Measurements from ENCODE around the gene KCNIP4. TPM values are rescaled to one million over a fixed set of nuclear protein-coding genes. Genes with fewer than 3 reads are reported as not detected.

Gene KCNIP4
- total and polyA plus RNA-seq, 3 donors from 2014 or later = 0.68 TPM; not detected in 2

- no peaks in the 10 kb centered on the region for H3K36me3 ChIP-seq (ENCODE audit: low read depth, missing control alignments)
- H3K27ac ChIP-seq = no peak overlapping the region
- no peaks in the 10 kb centered on the region for H3K4me1 ChIP-seq
- H3K27me3 ChIP-seq = no peaks in the 10 kb centered on the region
- H3K4me3 ChIP-seq = no peak overlapping the region
- H3K9me3 ChIP-seq = no peaks in the 10 kb centered on the region
- intact Hi-C loops (cut with DNase I; ENCODE audit: low total_unique reads) = no loop called here
- no peak for DNase-seq
- WGBS, 2 donors = 25 to 31% methylated on average over 1 of the region's 1 CpG
- TF ChIP-seq CTCF (IDR thresholded peaks at IDR 0.05) = no peak
- TF ChIP-seq POLR2A (IDR thresholded peaks at IDR 0.05) = no peak
Measured at GRCh38 chr4:21347142-21347541, 601.4 kb downstream of the KCNIP4 start.

- TF ChIP-seq POLR2A (IDR thresholded peaks at IDR 0.05) = no peak
- TF ChIP-seq CTCF (IDR thresholded peaks at IDR 0.05) = no peak
Measured at GRCh38 chr4:21327976-21328700, 620.4 kb downstream of the KCNIP4 start.

GRCh38 chr4:21320034-21320433 is 628.5 kb downstream of the KCNIP4 start:
- H3K9me3 ChIP-seq = no peaks in the 10 kb centered on the region
- no peak for DNase-seq
- no peak overlapping the region for H3K4me3 ChIP-seq
- no peaks in the 10 kb centered on the region for H3K36me3 ChIP-seq (ENCODE audit: low read depth, missing control alignments)
- TF ChIP-seq POLR2A (IDR thresholded peaks at IDR 0.05) (no peak), CTCF (IDR thresholded peaks at IDR 0.05) (no peak)
- H3K27ac ChIP-seq = no peak overlapping the region
- H3K4me1 ChIP-seq = no peaks in the 10 kb centered on the region
- intact Hi-C loops (cut with DNase I; ENCODE audit: low total_unique reads) = no loop called here
- WGBS, 2 donors = 92 to 93% methylated on average over 1 of the region's 1 CpG
- H3K27me3 ChIP-seq = no peaks in the 10 kb centered on the region

More at GRCh38 chr4:21327976-21328700, 620.4 kb downstream of the KCNIP4 start:
- H3K27ac ChIP-seq = no peak overlapping the region
- no peak for DNase-seq
- no peak overlapping the region for H3K4me3 ChIP-seq
- no peaks in the 10 kb centered on the region for H3K9me3 ChIP-seq
- no peaks in the 10 kb centered on the region for H3K4me1 ChIP-seq
- H3K27me3 ChIP-seq = no peaks in the 10 kb centered on the region
- no peaks in the 10 kb centered on the region for H3K36me3 ChIP-seq (ENCODE audit: low read depth, missing control alignments)
- intact Hi-C loops (cut with DNase I; ENCODE audit: low total_unique reads) = no loop called here
- WGBS, 2 donors = 77 to 93% methylated on average over 3 of the region's 3 CpGs

- Histone ChIP-seq H3K27ac (no peak overlapping the region), H3K36me3 (ENCODE audit: low read depth, missing control alignments) (no peaks in the 10 kb centered on the region), H3K9me3 (no peaks in the 10 kb centered on the region), H3K4me3 (no peak overlapping the region), H3K27me3 (no peaks in the 10 kb centered on the region), H3K4me1 (no peaks in the 10 kb centered on the region)
- WGBS, 2 donors = 72 to 78% methylated on average over 3 of the region's 3 CpGs
- DNase-seq = no peak
- TF ChIP-seq CTCF (IDR thresholded peaks at IDR 0.05) = no peak
- no peak for TF ChIP-seq POLR2A (IDR thresholded peaks at IDR 0.05)
- intact Hi-C loops (cut with DNase I; ENCODE audit: low total_unique reads) = no loop called here
Measured at GRCh38 chr4:21307709-21308108, 640.9 kb downstream of the KCNIP4 start.

GRCh38 chr4:21304540-21304887 is 644.1 kb downstream of the KCNIP4 start:
- TF ChIP-seq POLR2A (IDR thresholded peaks at IDR 0.05) (no peak), CTCF (IDR thresholded peaks at IDR 0.05) (no peak)
- intact Hi-C loops (cut with DNase I; ENCODE audit: low total_unique reads) = no loop called here
- H3K27me3 ChIP-seq = no peaks in the 10 kb centered on the region
- H3K4me1 ChIP-seq = no peaks in the 10 kb centered on the region
- no peaks in the 10 kb centered on the region for H3K9me3 ChIP-seq
- 11 to 27% methylated on average over 4 of the region's 4 CpGs for WGBS, 2 donors
- H3K4me3 ChIP-seq = peak overlapping the region; percentile 18 to 30
- no peak overlapping the region for H3K27ac ChIP-seq
- H3K36me3 ChIP-seq (ENCODE audit: low read depth, missing control alignments) = no peaks in the 10 kb centered on the region
- no peak for DNase-seq
